Ramos (cell line): ENCODE measurements around the gene MANF.

Experiments
- in situ Hi-C: fragments of 300-500 bp; cut with MboI; formaldehyde crosslinking; loops from one replicate; pipeline ENCODE4 v1.14.3; 2022; ENCODE audit warnings: low sequenced_read_pairs; ENCODE audit not compliant: unreplicated experiment

The MANF gene

GRCh38 chr3:51387281-51387680 is 2.2 kb downstream of the MANF start:
- in situ Hi-C loops: loop anchor here (10.0 kb wide), 1 partner anchor 278 kb away; no protein-coding TSS in a partner anchor

GRCh38 chr3:51388286-51389029 is 3.4 kb downstream of the MANF start:
- in situ Hi-C loops: loop anchor here (10.0 kb wide), 1 partner anchor 276 kb away; no protein-coding TSS in a partner anchor

- in situ Hi-C loops: loop anchor here (10.0 kb wide), 1 partner anchor 275 kb away; no protein-coding TSS in a partner anchor
These were observed 4.5 kb downstream of the MANF start for GRCh38 chr3:51389423-51390183.

- in situ Hi-C loops: no loop called here
These were observed 5.4 kb downstream of the MANF start for GRCh38 chr3:51390246-51391074.

- in situ Hi-C loops: no loop called here
These were observed 6.0 kb downstream of the MANF start, which contains the start of gene RBM15B for GRCh38 chr3:51391075-51391565. Gene RBM15B, plus strand, starts transcription at chr3:51391285. Its CDS starts 115 bp downstream, at chr3:51391400.

GRCh38 chr3:51391566-51392354 is 6.7 kb downstream of the MANF start:
- in situ Hi-C loops: no loop called here

- in situ Hi-C loops: no loop called here
These were observed 7.5 kb downstream of the MANF start for GRCh38 chr3:51392355-51393133.

GRCh38 chr3:51393134-51393495 is 8.0 kb downstream of the MANF start:
- in situ Hi-C loops: no loop called here

GRCh38 chr3:51393564-51393963 is 8.5 kb downstream of the MANF start:
- in situ Hi-C loops: no loop called here

GRCh38 chr3:51394541-51394940 is 9.4 kb downstream of the MANF start:
- in situ Hi-C loops: no loop called here

- in situ Hi-C loops: no loop called here
These were observed 10.6 kb downstream of the MANF start for GRCh38 chr3:51395493-51396213.

- in situ Hi-C loops: no loop called here
These were observed 11.3 kb downstream of the MANF start for GRCh38 chr3:51396401-51396800.

GRCh38 chr3:51397392-51397791 is 12.3 kb downstream of the MANF start:
- in situ Hi-C loops: no loop called here

- in situ Hi-C loops: no loop called here
These were observed 13.7 kb downstream of the MANF start for GRCh38 chr3:51398595-51399310.

- in situ Hi-C loops: no loop called here
These were observed 15.1 kb downstream of the MANF start for GRCh38 chr3:51400166-51400565.

GRCh38 chr3:51401735-51402134 is 16.6 kb downstream of the MANF start:
- in situ Hi-C loops: no loop called here

- in situ Hi-C loops: no loop called here
These were observed 18.6 kb downstream of the MANF start for GRCh38 chr3:51403675-51404074.

GRCh38 chr3:51408021-51408420 is 22.9 kb downstream of the MANF start:
- in situ Hi-C loops: no loop called here
